ENCODE measurements around the gene CCSER2. TPM values are rescaled to one million over a fixed set of nuclear protein-coding genes. Genes with fewer than 3 reads are reported as not detected.
A peak's percentile ranks its signal among the peaks of the same experiment; 100 is the strongest.

Gene CCSER2
- polyA plus RNA-seq, 1 donor (not counting 4 experiments of a cell fraction or from before 2014, with no cell fraction given) = 26.7 TPM

GRCh38 chr10:84336406-84337090 is 8.2 kb downstream of the CCSER2 start:
- Histone ChIP-seq H3K9ac (ENCODE audit: control insufficient read depth, extremely low read depth, insufficient read depth, low read length) (no peak overlapping the region), H3K4me3 (ENCODE audit: control insufficient read depth in 2 of 3, extremely low read depth in 1 of 3, insufficient read depth in 2 of 3, low read depth in 1 of 3, low read length in 3 of 3) (no peak overlapping the region), H3K27me3 (ENCODE audit: control insufficient read depth, extremely low read depth, insufficient read depth, low read length) (no peaks in the 10 kb centered on the region), H3K79me2 (ENCODE audit: control insufficient read depth, insufficient read depth, low read length) (peaks cover 85% of the 10 kb centered on the region), H3K27ac (ENCODE audit: control insufficient read depth, insufficient read depth, low read length) (no peak overlapping the region), H3K36me3 (ENCODE audit: control insufficient read depth in 2 of 2, extremely low read depth in 1 of 2, insufficient read depth in 2 of 2, low read length in 2 of 2) (no peaks in the 10 kb centered on the region), H3K4me2 (ENCODE audit: control insufficient read depth, extremely low read depth, insufficient read depth, low read depth, low read length) (peak overlapping the region; percentile 1), H3K9me3 (ENCODE audit: control insufficient read depth, low read depth, low read length) (no peaks in the 10 kb centered on the region), H3K9me1 (ENCODE audit: control insufficient read depth, extremely low read depth, insufficient read depth, low read length) (peaks cover 2% of the 10 kb centered on the region), H4K20me1 (ENCODE audit: control insufficient read depth, extremely low read depth, insufficient read depth, low read length) (peaks cover 7% of the 10 kb centered on the region), H2AFZ (ENCODE audit: control insufficient read depth, low read length) (no peak overlapping the region), H3K4me1 (ENCODE audit: control insufficient read depth, extremely low read depth, insufficient read depth, low read length) (peaks cover 24% of the 10 kb centered on the region)
- no peak for TF ChIP-seq EZH2 (IDR thresholded peaks at IDR 0.05; ENCODE audit: low read length)
- no peak for TF ChIP-seq CTCF (optimal IDR thresholded peaks at IDR 0.05 in 1 of 3, IDR thresholded peaks at IDR 0.05 in 1 of 3, conservative IDR thresholded peaks at IDR 0.05 in 1 of 3; ENCODE audit: extremely low read depth in 1 of 3, insufficient read depth in 2 of 3, low read length in 3 of 3)
- DNase-seq (ENCODE audit: low read depth, low spot score) = no peak
- FAIRE-seq = peak; percentile 5
- dilution Hi-C loops (cut with MboI; ENCODE audit: extremely low pct_ligation_motif_present, low sequenced_read_pairs) = no loop called here

GRCh38 chr10:84337199-84337598 is 8.8 kb downstream of the CCSER2 start:
- peaks cover 2% of the 10 kb centered on the region for H3K9me1 ChIP-seq (ENCODE audit: control insufficient read depth, extremely low read depth, insufficient read depth, low read length)
- dilution Hi-C loops (cut with MboI; ENCODE audit: extremely low pct_ligation_motif_present, low sequenced_read_pairs) = no loop called here
- H3K4me3 ChIP-seq (ENCODE audit: control insufficient read depth in 2 of 3, extremely low read depth in 1 of 3, insufficient read depth in 2 of 3, low read depth in 1 of 3, low read length in 3 of 3) = no peak overlapping the region
- TF ChIP-seq CTCF (optimal IDR thresholded peaks at IDR 0.05 in 1 of 3, IDR thresholded peaks at IDR 0.05 in 1 of 3, conservative IDR thresholded peaks at IDR 0.05 in 1 of 3; ENCODE audit: extremely low read depth in 1 of 3, insufficient read depth in 2 of 3, low read length in 3 of 3) = no peak
- no peak for TF ChIP-seq EZH2 (IDR thresholded peaks at IDR 0.05; ENCODE audit: low read length)
- H3K4me1 ChIP-seq (ENCODE audit: control insufficient read depth, extremely low read depth, insufficient read depth, low read length) = peaks cover 24% of the 10 kb centered on the region
- H3K4me2 ChIP-seq (ENCODE audit: control insufficient read depth, extremely low read depth, insufficient read depth, low read depth, low read length) = no peak overlapping the region
- DNase-seq (ENCODE audit: low read depth, low spot score) (no peak), FAIRE-seq (peak; percentile 5)
- H3K36me3 ChIP-seq (ENCODE audit: control insufficient read depth in 2 of 2, extremely low read depth in 1 of 2, insufficient read depth in 2 of 2, low read length in 2 of 2) = no peaks in the 10 kb centered on the region
- H4K20me1 ChIP-seq (ENCODE audit: control insufficient read depth, extremely low read depth, insufficient read depth, low read length) = peaks cover 11% of the 10 kb centered on the region
- H3K27ac ChIP-seq (ENCODE audit: control insufficient read depth, insufficient read depth, low read length) = no peak overlapping the region
- no peak overlapping the region for H2AFZ ChIP-seq (ENCODE audit: control insufficient read depth, low read length)
- H3K9me3 ChIP-seq (ENCODE audit: control insufficient read depth, low read depth, low read length) = no peaks in the 10 kb centered on the region
- no peaks in the 10 kb centered on the region for H3K27me3 ChIP-seq (ENCODE audit: control insufficient read depth, extremely low read depth, insufficient read depth, low read length)
- H3K79me2 ChIP-seq (ENCODE audit: control insufficient read depth, insufficient read depth, low read length) = peaks cover 86% of the 10 kb centered on the region
- no peak overlapping the region for H3K9ac ChIP-seq (ENCODE audit: control insufficient read depth, extremely low read depth, insufficient read depth, low read length)
